H1 (cell line): Measurements from ENCODE around the gene STKLD1. TPM values are rescaled to one million over a fixed set of nuclear protein-coding genes. Genes with fewer than 3 reads are reported as not detected.
A peak's percentile ranks its signal among the peaks of the same experiment; 100 is the strongest.

Experiments
- CTCF ChIA-PET: fragments of 300-600 bp; sonication (Branson Sonifier 250); formaldehyde crosslinking; loops from one replicate; lab custom pipeline; 2021; ENCODE audit not compliant: partially characterized antibody; lab: Charles Lee
- POLR2A ChIA-PET: fragments of 300-600 bp; sonication (Branson Sonifier 250); formaldehyde crosslinking; loops from one replicate; lab custom pipeline; 2021; ENCODE audit warnings: inconsistent platforms; ENCODE audit not compliant: partially characterized antibody; lab: Charles Lee
- DNase-seq, 2 experiments: peaks; one replicate each; pipeline versions ENCODE4 v3.0.0 to v3.0.0-alpha.2; 2010 to 2022; ENCODE audit warnings: low spot score in 2 of 2, low read depth in 1 of 2, mixed read lengths in 1 of 2
- FAIRE-seq: peaks from 2 replicates; lab custom pipeline; 2011; peaks lifted over from hg19 to GRCh38; lab: Jason Lieb, UNC
- H2AFZ ChIP-seq: 2 replicates; pipeline ENCODE4 v1.8.1; 2012; ENCODE audit warnings: low read length, inconsistent platforms
- H2AK5ac ChIP-seq: 2 replicates; pipeline ENCODE4 v1.6.1; 2013; ENCODE audit warnings: low read depth, low read length
- H2BK120ac ChIP-seq: replicated peaks from 2 replicates; pipeline ENCODE3; 2013; ENCODE audit warnings: low read depth, low read length, inconsistent platforms
- H2BK12ac ChIP-seq: 2 replicates; pipeline ENCODE4 v1.6.1; 2013; ENCODE audit warnings: low read depth, low read length
- H2BK15ac ChIP-seq: 2 replicates; pipeline ENCODE4 v1.6.1; 2013; ENCODE audit warnings: low read length
- H2BK20ac ChIP-seq: 2 replicates; pipeline ENCODE4 v1.6.1; 2013; ENCODE audit warnings: low read length
- H2BK5ac ChIP-seq: 2 replicates; pipeline ENCODE4 v1.6.1; 2013; ENCODE audit warnings: low read depth, low read length
- H3K14ac ChIP-seq: 2 replicates; pipeline ENCODE4 v1.6.1; 2013; ENCODE audit warnings: inconsistent platforms; ENCODE audit not compliant: insufficient read length
- H3K18ac ChIP-seq: 2 replicates; pipeline ENCODE4 v1.6.1; 2013; ENCODE audit warnings: low read length; ENCODE audit errors: extremely low read depth
- H3K23ac ChIP-seq: 2 replicates; pipeline ENCODE4 v1.6.1; 2013; ENCODE audit warnings: inconsistent platforms; ENCODE audit not compliant: insufficient read length
- H3K23me2 ChIP-seq: 2 replicates; pipeline ENCODE4 v1.6.1; 2013; ENCODE audit warnings: low read depth, low read length
- H3K27ac ChIP-seq: 2 replicates; pipeline ENCODE4 v1.6.1; 2011; ENCODE audit warnings: low read depth, low read length, inconsistent platforms
- H3K27me3 ChIP-seq, 4 experiments: replicated peaks in 1 of 4; 1 replicate in 1 of 4; 2 replicates in 3 of 4; pipeline versions ENCODE4 v1.6.1 to v1.8.1; 2011 to 2013; ENCODE audit warnings: low read length in 3 of 4, mild to moderate bottlenecking in 3 of 4, inconsistent platforms in 2 of 4, mixed read lengths in 2 of 4, moderate library complexity in 1 of 4; ENCODE audit not compliant: control insufficient read depth in 3 of 4, insufficient read depth in 3 of 4; ENCODE audit errors: extremely low read depth in 1 of 4
- H3K36me3 ChIP-seq, 4 experiments: 2 replicates each; pipeline versions ENCODE4 v1.6.1 to v1.8.1; 2011 to 2013; ENCODE audit warnings: mild to moderate bottlenecking in 4 of 4, low read length in 3 of 4, moderate library complexity in 2 of 4, control low read depth in 1 of 4, inconsistent platforms in 1 of 4; ENCODE audit not compliant: insufficient read depth in 4 of 4, control insufficient read depth in 2 of 4
- H3K4ac ChIP-seq: replicated peaks from 2 replicates; pipeline ENCODE3; 2013; ENCODE audit warnings: low read length, low read depth, mixed read lengths, inconsistent platforms; ENCODE audit not compliant: insufficient read length
- H3K4me1 ChIP-seq, 4 experiments: replicated peaks in 1 of 4; 1 replicate in 1 of 4; 2 replicates in 3 of 4; pipeline versions ENCODE4 v1.6.1 to v1.8.1; 2011 to 2013; ENCODE audit warnings: low read length in 3 of 4, inconsistent platforms in 2 of 4, mixed read lengths in 1 of 4; ENCODE audit not compliant: insufficient read depth in 4 of 4, control insufficient read depth in 3 of 4
- H3K4me2 ChIP-seq, 2 experiments: 2 replicates each; pipeline versions ENCODE4 v1.6.1 to v1.8.1; 2011 to 2013; ENCODE audit warnings: low read depth in 2 of 2, low read length in 2 of 2, control low read depth in 1 of 2, inconsistent platforms in 1 of 2, mild to moderate bottlenecking in 1 of 2; ENCODE audit not compliant: insufficient read depth in 1 of 2
- H3K4me3 ChIP-seq, 4 experiments: fragments of 200-600, 300-600 bp in 1 of 4; sonication (generic), shearing (Covaris generic), sonication (Bioruptor Twin) in 1 of 4; 2 replicates each; pipeline versions ENCODE4 v1.5.1 to v1.8.1; 2011 to 2016; ENCODE audit warnings: low read length in 4 of 4, low read depth in 3 of 4, control low read depth in 2 of 4, inconsistent platforms in 2 of 4, mild to moderate bottlenecking in 2 of 4, mixed read lengths in 1 of 4, moderate library complexity in 1 of 4; ENCODE audit not compliant: insufficient read depth in 2 of 4; ENCODE audit errors: extremely low read depth in 1 of 4
- H3K56ac ChIP-seq: replicated peaks from 2 replicates; pipeline ENCODE3; 2013; ENCODE audit warnings: low read depth, mild to moderate bottlenecking, mixed read lengths, low read length, inconsistent platforms; ENCODE audit not compliant: insufficient read length
- H3K79me1 ChIP-seq: 2 replicates; pipeline ENCODE4 v1.6.1; 2013; ENCODE audit warnings: low read depth, low read length, control low read depth
- H3K79me2 ChIP-seq, 2 experiments: 2 replicates each; pipeline versions ENCODE4 v1.6.1 to v1.8.1; 2012 to 2013; ENCODE audit warnings: low read length in 2 of 2, mild to moderate bottlenecking in 2 of 2, inconsistent platforms in 1 of 2; ENCODE audit not compliant: insufficient read depth in 2 of 2, control insufficient read depth in 1 of 2
- H3K9ac ChIP-seq, 4 experiments: replicated peaks in 1 of 4; 1 replicate in 1 of 4; 2 replicates in 3 of 4; pipeline versions ENCODE4 v1.6.1 to v1.8.1; 2011 to 2013; ENCODE audit warnings: low read depth in 3 of 4, low read length in 3 of 4, control low read depth in 2 of 4, mild to moderate bottlenecking in 2 of 4, moderate library complexity in 2 of 4, inconsistent platforms in 1 of 4; ENCODE audit errors: extremely low read depth in 1 of 4
- H3K9me3 ChIP-seq, 2 experiments: 2 replicates each; pipeline versions ENCODE4 v1.6.1 to v1.8.1; 2012 to 2013; ENCODE audit warnings: mild to moderate bottlenecking in 2 of 2, moderate library complexity in 2 of 2, control low read depth in 1 of 2, inconsistent platforms in 1 of 2, low read depth in 1 of 2, low read length in 1 of 2, mixed read lengths in 1 of 2; ENCODE audit not compliant: insufficient read depth in 2 of 2
- H4K20me1 ChIP-seq, 2 experiments: replicated peaks in 1 of 2; 2 replicates each; pipeline versions ENCODE3 to v1.8.1; 2011 to 2013; ENCODE audit warnings: inconsistent platforms in 2 of 2, low read length in 2 of 2, mild to moderate bottlenecking in 1 of 2; ENCODE audit not compliant: insufficient read depth in 2 of 2, control insufficient read depth in 1 of 2
- H4K5ac ChIP-seq: 2 replicates; pipeline ENCODE4 v1.6.1; 2013; ENCODE audit warnings: low read length, low read depth, mixed read lengths, inconsistent platforms; ENCODE audit not compliant: insufficient read length
- H4K8ac ChIP-seq: 2 replicates; pipeline ENCODE4 v1.8.0; 2013; ENCODE audit warnings: mild to moderate bottlenecking, moderate library complexity, low read length, inconsistent platforms; ENCODE audit not compliant: insufficient read depth; ENCODE audit errors: extremely low read depth
- H4K91ac ChIP-seq: replicated peaks from 2 replicates; pipeline ENCODE3; 2013; ENCODE audit warnings: low read length, mixed read lengths, inconsistent platforms; ENCODE audit not compliant: insufficient read length
- BCL11A ChIP-seq, 2 experiments: IDR thresholded peaks; one replicate each; pipeline ENCODE4 v1.6.1; 2011; ENCODE audit warnings: low read depth in 2 of 2, low read length in 2 of 2, mild to moderate bottlenecking in 2 of 2
- CTBP2 ChIP-seq: IDR thresholded peaks from 2 replicates; pipeline ENCODE4 v1.7.0; 2011; ENCODE audit warnings: borderline replicate concordance, mild to moderate bottlenecking, moderate library complexity, mixed read lengths, low read length; ENCODE audit not compliant: insufficient read depth, insufficient read length
- JUN ChIP-seq: IDR thresholded peaks from 2 replicates; pipeline ENCODE4 v1.6.1; 2011; ENCODE audit warnings: low read depth, mild to moderate bottlenecking, improper control_type of control experiment, low read length
- MAFK ChIP-seq: IDR thresholded peaks from 2 replicates; pipeline ENCODE4 v1.6.1; 2012; ENCODE audit warnings: low read depth, mild to moderate bottlenecking, improper control_type of control experiment, low read length
- SIN3A ChIP-seq, 2 experiments: IDR thresholded peaks in 1 of 2; conservative IDR thresholded peaks in 1 of 2; 2 replicates each; pipeline ENCODE4 v1.6.1; 2011 to 2012; ENCODE audit warnings: low read length in 2 of 2, improper control_type of control experiment in 1 of 2, low read depth in 1 of 2, mild to moderate bottlenecking in 1 of 2
- SIX5 ChIP-seq: IDR thresholded peaks from 2 replicates; pipeline ENCODE4 v1.6.1; 2011; ENCODE audit warnings: mild to moderate bottlenecking, low read depth, low read length
- USF2 ChIP-seq: IDR thresholded peaks from 2 replicates; pipeline ENCODE4 v1.6.1; 2011; ENCODE audit warnings: low read length, improper control_type of control experiment
- YY1 ChIP-seq: IDR thresholded peaks from 2 replicates; pipeline ENCODE4 v1.6.1; 2011; ENCODE audit warnings: low read depth, mild to moderate bottlenecking, low read length
- WGBS, 2 experiments: shearing (Covaris generic) in 1 of 2; methylation state at CpG; one replicate each; pipeline versions ENCODE4 v1.1.6 to v1.1.7; 2013 to 2015; ENCODE audit warnings: low lambda C conversion rate in 2 of 2, mixed read lengths in 2 of 2, inconsistent platforms in 1 of 2, low coverage in 1 of 2, missing lambda C conversion rate in 1 of 2; ENCODE audit not compliant: insufficient replicate concordance in 2 of 2, insufficient coverage in 1 of 2, insufficient read length in 1 of 2; ENCODE audit errors: extremely low coverage in 1 of 2, missing lambda C conversion rate in 1 of 2; 5-methylcytosine and 5-hydroxymethylcytosine counted together
- polyA plus RNA-seq, 7 experiments: library from polyadenylated mRNA; depleted of rRNA in 3 of 7; stranded (reverse) in 5 of 7; unstranded in 2 of 7; fragments of >200 nt in 5 of 7; fragments of 200-250 nt in 2 of 7; gene quantifications; 1 replicate in 5 of 7; 2 replicates in 1 of 7; 4 replicates in 1 of 7; pipeline versions ENCODE4 v1.2.1 to v1.2.3, GENCODE V29; 2011 to 2013; ENCODE audit warnings: missing spikeins in 2 of 7, mixed read lengths in 2 of 7
- total RNA-seq: library from RNA; stranded (reverse); fragmentation: NEBNext Ultra II Directional; extraction: Animal tissue kit (Norgen Biotek cat#: 25700); gene quantifications from 2 replicates; pipeline ENCODE4 v1.2.1, GENCODE V29; 2021

STKLD1 gene
- total and polyA plus RNA-seq, 2 of the 8 experiments (the other 6 are each of a cell fraction or from before 2014, with no cell fraction given), result 0.26 TPM; not detected in 1

- no peak overlapping the region for H2BK20ac ChIP-seq
- no peaks in the 10 kb centered on the region for H3K79me1 ChIP-seq
- no peak overlapping the region for H3K4ac ChIP-seq
- no peak overlapping the region for H3K56ac ChIP-seq
- H4K8ac ChIP-seq, result peak overlapping the region; percentile 68; the same call in 1 of the 2 replicates
- H3K4me2 ChIP-seq, result no peak overlapping the region
- no peak overlapping the region for H3K9ac ChIP-seq
- H3K4me3 ChIP-seq, result no peak overlapping the region
- ChIA-PET POLR2A (interaction anchor here (1.0 to 2.9 kb wide), 4 partner anchors 16 to 90 kb away, joined by 3 to 7 read pairs (median 4); partner anchors contain the start of genes CACFD1, MED22 and RPL7A), CTCF (interaction anchor here (0.9 to 1.7 kb wide), 7 partner anchors 8 to 78 kb away, joined by 3 to 4 read pairs (median 3); partner anchors contain the start of gene CACFD1)
- peaks cover 0 to 2% of the 10 kb centered on the region in 2 experiments for H4K20me1 ChIP-seq
- no peak overlapping the region for H3K23ac ChIP-seq
- H3K23me2 ChIP-seq, result no peaks in the 10 kb centered on the region
- TF ChIP-seq SIN3A (conservative IDR thresholded peaks at IDR 0.05 in 1 of 2, IDR thresholded peaks at IDR 0.05 in 1 of 2; ENCODE audit: low read depth in 1 of 2, low read length in 2 of 2) (no peak), MAFK (no peak), CTBP2 (no peak), USF2 (no peak), JUN (no peak), BCL11A (IDR thresholded peaks at IDR 0.05; ENCODE audit: low read depth in 2 of 2, low read length in 2 of 2) (no peak), SIX5 (no peak), YY1 (no peak)
- H2BK5ac ChIP-seq, result no peak overlapping the region
- H3K9me3 ChIP-seq, result no peaks in the 10 kb centered on the region
- DNase-seq (no peak), FAIRE-seq (no peak)
- no peak overlapping the region for H4K91ac ChIP-seq
- H3K4me1 ChIP-seq, result no peaks in the 10 kb centered on the region
- H2AK5ac ChIP-seq, result no peak overlapping the region
- no peaks in the 10 kb centered on the region for H3K36me3 ChIP-seq
- H3K27ac ChIP-seq, result no peak overlapping the region
- no peak overlapping the region for H2BK120ac ChIP-seq
- H3K14ac ChIP-seq, result no peak overlapping the region
- 87% methylated on average over 19 of the region's 20 CpGs; no CpG with 5 or more reads in 1 of the 2 experiments for WGBS, 2 experiments
- no peak overlapping the region for H2BK12ac ChIP-seq
- no peak overlapping the region for H2BK15ac ChIP-seq
- no peak overlapping the region for H2AFZ ChIP-seq
- no peaks in the 10 kb centered on the region for H3K79me2 ChIP-seq
- no peak overlapping the region for H3K18ac ChIP-seq
- H4K5ac ChIP-seq, result no peak overlapping the region
- no peaks in the 10 kb centered on the region for H3K27me3 ChIP-seq
These were observed 61.8 kb downstream of the STKLD1 start for GRCh38 chr9:133437753-133438531.
